GM21381 (cell line): ENCODE measurements around the gene PIM2.

Experiments used
- ATAC-seq: cut with Tn5 transposase; IDR thresholded peaks from one replicate; pipeline ENCODE4 v1.9.1; 2021; ENCODE audit warnings: mild to moderate bottlenecking, moderate library complexity; ENCODE audit not compliant: unreplicated experiment

The PIM2 gene

GRCh38 chrX:48918643-48919340 is at the start of gene PIM2:
TSS of gene PIM2 (minus strand) at chrX:48919024. CDS start at chrX:48918834, 190 bp downstream.
- ATAC-seq, result peak; percentile 69

DNA sequence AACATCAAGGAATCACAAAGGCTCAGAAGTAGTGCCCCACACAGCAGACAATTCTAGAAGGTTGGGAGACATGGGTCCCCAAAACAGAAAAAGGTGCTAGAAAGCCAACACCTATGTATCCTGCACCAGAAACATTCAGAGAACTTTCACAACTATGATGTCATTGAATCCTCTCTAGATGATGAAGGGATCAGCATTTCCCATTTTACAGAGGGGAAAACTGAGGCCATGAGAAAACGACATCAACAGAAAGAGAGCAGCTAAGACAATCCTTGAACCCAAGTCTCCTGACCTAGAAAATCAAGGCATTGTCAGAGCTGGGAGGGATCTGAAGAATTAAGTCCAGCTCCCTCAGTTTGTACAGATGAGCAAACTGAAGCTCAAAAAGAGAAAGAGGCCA is 49.6 kb upstream of the PIM2 start:
- ATAC-seq, result no peak

DNA sequence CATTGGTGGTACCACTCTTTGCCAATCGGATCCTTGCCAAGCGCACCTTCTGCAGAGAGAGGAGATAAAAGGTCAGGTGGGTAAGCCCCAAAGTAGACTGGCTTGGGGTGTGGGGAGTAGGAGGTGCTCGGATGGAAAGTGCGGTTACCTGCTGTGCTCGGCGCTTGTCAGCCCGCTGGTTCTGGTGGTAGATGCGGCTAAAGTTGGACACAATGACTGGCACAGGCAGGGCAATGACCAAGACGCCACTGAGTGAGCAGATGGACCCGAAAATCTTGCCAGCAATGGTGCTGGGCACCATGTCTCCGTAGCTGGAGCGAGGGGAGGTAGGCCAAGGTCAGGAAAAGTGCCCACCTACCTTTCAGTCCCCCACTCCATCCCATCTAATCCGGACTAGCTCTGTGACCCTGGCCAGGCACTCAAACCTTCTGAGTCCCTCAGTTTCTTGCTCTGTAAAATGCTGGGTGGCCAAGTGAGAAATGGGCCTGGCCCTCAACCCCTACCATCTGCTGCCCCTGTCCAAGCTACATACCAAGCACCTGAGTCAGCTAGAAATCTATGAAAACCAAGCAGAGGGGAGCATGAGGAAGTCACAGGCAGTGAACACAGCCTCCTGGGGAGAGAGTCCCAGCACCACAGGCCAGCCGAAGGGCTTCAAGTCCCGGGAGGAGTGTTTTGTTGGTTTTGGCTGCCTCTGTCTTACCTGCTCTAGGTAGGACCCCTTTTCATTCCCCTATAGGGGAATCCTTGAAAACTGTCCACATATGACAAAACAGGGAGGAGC is 48.2 kb upstream of the PIM2 start:
- ATAC-seq, result no peak

DNA sequence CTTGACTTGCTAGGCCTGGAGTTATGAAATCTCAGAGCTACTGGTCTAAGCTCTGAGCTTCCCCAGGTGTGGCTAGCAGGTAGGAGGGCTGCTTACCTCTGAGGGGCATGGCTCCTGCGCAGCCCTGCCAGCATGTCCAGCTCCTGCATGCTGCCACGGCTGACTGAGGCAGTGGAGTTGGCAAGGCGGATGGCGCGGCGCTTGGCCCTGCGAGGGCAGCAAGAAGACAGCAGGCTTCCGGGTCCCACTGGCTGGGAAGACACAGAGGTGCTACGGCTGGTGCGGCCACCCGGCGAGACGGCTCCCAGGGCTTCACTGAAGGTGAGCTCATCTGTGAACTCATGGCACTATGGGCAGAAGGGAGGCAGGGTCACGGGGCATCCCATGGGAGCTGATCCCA is 47.1 kb upstream of the PIM2 start:
- ATAC-seq, result no peak

DNA sequence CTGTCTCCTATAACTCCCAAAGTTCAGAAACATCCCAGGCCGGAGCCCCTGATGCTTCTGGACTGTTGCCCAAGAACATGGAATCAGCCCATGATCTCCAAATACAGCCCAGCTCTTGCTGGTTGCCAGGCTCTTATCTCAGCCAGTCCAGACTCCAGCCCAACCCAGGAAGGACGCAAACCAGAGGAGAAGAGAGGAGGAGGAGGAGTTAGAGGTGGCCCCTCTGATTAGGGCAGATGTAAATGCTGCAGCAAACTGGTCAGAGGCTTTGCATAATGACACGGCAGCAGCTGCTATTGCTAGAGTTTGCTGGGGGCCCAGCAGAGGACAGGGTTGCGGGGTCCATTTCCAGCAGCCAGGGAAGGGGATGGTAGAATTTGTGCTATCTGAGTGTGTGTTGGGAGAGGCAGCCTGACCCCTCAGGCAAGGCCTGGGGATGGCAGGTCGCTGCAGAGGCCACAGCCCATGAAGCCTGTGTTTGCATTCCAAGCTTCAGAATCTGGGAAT is 42.8 kb upstream of the PIM2 start:
- ATAC-seq, result no peak

- no peak for ATAC-seq
These were observed 41.5 kb upstream of the PIM2 start for GRCh38 chrX:48960291-48960690.

DNA sequence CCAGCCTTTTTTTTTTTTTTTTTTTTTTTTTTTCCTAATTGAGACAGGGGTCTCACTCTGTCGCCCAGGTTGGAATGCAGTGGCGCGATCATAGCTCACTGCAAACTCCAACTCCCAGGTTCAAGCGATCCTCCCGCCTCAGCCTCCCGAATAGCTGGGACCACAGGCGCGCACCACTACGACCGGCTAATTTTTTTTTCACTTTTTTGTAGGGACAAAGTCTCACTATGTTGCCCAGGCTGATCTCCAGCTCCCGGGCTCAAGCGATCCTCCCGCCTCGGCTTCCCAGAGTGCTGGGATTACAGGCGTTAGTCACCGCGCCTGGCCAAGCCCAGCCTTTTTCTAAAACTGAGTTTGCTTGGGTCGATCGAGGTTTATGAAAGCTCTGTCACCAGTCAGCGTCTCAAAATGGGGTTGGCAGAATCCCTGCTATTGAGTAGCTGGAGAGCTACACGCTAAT is 39.8 kb upstream of the PIM2 start:
- ATAC-seq, result no peak

- ATAC-seq, result peak; percentile 85
These were observed 39.2 kb upstream of the PIM2 start for GRCh38 chrX:48957827-48958634.

GRCh38 chrX:48957477-48957826 is 38.6 kb upstream of the PIM2 start, which contains the start of gene OTUD5:
TSS of gene OTUD5 (minus strand) at chrX:48957607. CDS start at chrX:48957570, 37 bp downstream.
- ATAC-seq, result peak; percentile 41

DNA sequence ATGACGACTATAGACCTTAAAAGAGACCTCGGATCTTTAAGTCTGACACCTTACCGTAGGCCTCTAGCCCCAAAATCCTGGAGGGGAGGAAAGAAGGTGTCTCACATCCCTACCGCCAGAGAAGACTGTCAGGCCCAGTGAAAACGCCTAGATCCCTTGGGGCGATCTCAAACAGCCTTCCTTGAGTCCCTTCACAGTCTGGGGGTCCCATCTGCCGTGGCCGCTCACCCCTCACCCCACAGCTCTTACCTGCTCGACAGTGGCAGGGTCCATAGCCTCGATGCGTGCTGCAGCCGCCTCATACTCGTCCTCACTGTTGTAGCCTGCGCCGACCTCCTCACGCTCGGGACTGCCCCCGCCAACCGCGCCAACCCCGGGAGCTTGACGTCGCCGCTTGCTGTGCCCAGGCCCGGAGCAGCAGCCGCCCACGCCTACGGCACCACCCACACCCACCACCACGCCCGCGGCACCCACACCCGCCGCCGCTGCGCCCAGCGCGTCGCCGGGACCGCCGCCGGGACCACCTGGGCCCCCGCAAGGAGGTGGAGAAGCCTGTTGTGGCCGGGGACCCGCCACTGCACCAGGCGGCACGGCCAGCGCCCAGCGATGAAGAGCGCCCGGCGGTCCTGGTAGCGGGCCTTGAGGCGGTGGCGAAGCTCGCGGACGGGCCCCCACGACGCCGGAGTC is 38.0 kb upstream of the PIM2 start:
- ATAC-seq, result peak; percentile 1

GRCh38 chrX:48948589-48948988 is 29.8 kb upstream of the PIM2 start:
- ATAC-seq, result no peak

DNA sequence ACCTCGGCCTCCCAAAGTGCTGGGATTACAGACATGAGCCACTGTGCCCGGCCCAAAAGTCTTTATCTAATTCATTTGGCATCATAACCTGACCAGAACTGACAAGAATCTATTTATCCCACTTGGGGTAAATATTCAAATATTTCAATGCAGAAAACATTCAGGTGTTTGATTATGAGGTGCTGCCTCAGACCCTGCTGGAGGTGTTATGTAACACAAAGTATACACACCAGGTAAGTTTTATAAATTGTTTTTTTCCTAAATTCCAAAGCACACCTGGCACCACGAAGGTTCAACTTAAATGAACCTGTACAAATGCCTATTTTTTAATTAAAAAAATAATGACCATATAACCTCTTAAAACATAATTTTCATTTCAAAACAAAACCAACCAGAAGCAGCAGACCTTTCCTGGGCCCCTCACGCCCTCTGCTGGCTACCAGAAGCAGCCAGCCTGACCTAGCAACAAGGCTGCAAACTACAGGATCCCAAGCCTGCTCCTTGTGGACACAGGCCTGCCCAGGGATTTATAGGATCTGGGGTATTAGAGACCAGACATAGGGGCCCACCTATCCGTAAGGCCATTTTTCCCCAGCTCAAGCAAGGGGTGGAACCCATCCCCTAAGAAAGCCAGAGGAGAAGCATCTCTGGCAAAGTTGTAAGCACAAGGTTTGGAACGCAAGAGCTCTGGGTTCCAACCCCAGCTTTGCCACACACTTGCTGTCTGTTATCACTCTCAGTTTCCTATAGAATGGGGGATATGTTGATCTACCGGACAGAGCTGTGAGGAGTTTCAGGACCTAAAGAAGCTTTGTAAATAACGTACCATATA is 26.9 kb upstream of the PIM2 start:
- no peak for ATAC-seq

DNA sequence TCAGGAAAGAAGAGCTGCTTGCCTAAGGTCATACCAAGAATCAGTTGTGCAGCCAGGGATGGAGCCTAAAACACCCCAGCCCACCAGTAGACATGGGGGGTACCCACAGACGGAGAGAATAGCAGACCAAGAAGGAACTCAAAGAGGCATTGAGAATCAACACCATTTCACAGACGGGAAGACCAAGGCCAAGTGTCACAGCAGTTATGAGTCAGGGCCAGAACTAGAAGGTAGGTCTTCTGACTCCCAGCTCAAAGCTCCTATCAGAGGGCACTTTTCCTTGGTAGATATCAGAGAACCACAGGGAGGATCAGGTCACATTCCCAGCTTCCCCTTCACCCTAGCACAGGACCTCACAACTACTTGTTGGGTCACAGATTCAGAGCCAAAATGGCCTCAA is 24.1 kb upstream of the PIM2 start:
- no peak for ATAC-seq

GRCh38 chrX:48940404-48940955 is 21.7 kb upstream of the PIM2 start:
- no peak for ATAC-seq

DNA sequence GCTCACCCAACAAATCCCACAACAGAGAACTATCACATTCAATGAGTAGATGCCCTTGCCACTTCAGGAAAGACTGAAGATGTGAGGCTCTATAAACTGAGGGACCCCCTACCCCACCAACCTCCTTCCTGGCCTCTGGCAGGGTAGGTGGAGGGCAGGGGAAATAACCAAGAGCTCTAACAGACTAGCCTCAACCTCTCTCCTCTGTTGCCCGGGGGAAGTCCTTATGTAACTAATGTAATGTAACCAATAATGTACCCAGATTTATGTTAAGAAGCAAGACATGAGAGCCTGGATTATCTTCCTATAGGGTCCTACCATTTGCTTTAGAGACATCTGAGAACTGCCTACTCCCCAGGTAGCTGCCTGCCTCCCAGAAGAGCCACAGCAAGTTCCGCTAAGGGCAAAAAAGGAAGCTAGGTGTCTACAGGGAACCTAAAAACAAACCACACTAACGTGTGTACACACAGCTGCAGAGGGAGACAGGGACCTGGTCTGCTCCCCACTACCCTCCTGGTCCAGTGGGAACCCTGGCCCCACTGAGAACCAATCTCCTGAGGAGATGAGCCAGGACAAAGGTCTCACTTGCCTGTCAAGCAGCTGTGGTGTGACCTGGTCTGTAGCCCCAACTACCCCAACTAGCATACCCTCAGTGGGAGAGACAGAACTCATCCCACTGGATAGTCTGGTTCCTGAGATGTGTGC is 20.9 kb upstream of the PIM2 start:
- ATAC-seq, result no peak

- peak; percentile 41 for ATAC-seq
These were observed 20.0 kb upstream of the PIM2 start for GRCh38 chrX:48938721-48939425.

DNA sequence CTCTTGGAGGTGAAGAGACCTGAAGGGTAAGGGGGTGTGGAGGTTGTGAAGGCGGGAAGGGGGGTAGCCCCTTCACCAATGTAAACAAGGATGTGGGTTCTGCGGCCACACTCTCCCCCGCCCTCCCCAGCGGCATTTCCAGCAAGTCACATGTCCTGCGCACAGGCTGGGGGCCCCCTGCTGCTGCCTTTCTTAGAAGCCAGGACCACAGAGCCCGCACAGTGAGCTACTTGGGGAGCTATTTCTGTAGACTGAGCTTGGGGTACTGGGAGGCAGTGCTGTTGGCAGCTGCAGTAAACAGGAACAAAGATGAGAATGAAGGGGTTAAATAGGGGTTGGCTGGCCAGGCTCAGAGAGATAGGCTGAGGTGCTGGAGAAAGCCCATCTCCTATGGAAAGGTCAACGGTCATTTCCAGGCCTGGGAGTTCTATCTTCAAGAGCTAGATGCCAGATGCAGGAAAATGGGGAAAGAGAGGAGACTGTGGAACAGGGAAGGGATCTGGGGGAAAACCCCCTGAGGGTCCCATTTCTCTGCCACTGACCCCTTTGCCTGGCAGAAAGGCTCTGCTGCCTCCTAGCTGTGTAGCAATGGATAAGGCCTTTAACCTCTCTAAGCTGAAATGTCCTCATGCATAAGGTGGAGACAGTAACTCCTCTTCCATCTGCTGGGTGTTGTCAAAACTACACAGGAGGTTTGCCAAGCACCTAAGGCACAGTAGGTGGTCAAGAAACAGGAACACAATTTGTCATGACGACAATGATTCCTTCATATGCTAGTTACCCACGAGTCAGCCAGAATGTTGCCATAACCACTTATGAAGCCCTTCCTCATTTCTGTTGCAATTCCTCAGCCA is 18.5 kb upstream of the PIM2 start:
- ATAC-seq, result peak; percentile 37
